Measurements from ENCODE around the gene OSCAR. TPM values are rescaled to one million over a fixed set of nuclear protein-coding genes. Genes with fewer than 3 reads are reported as not detected.

OSCAR gene
- total RNA-seq, 2 donors from 2014 or later, result 2.3 TPM; not detected in 1

GRCh38 chr19:54125713-54126112, 25.1 kb upstream of the OSCAR start:
- H3K9me3 ChIP-seq, result no peaks in the 10 kb centered on the region
- no peak for ATAC-seq
- DNase-seq, result no peak

GRCh38 chr19:54124393-54124792, 23.8 kb upstream of the OSCAR start:
- Histone ChIP-seq H3K9me3 (no peaks in the 10 kb centered on the region), H3K36me3 (replicated peaks in 1 of 2; ENCODE audit: insufficient read depth in 1 of 2, low read depth in 2 of 2) (peaks cover 6 to 55% of the 10 kb centered on the region in 2 donors), H3K27ac (no peak overlapping the region), H3K27me3 (no peaks in the 10 kb centered on the region), H3K4me3 (no peak overlapping the region), H3K4me1 (no peaks in the 10 kb centered on the region)
- intact Hi-C loops (cut with DNase I), result no loop called here
- WGBS, 2 donors, result 91 to 93% methylated on average over 11 to 14 of the region's 19 CpGs
- ATAC-seq (no peak), DNase-seq (no peak)
- TF ChIP-seq POLR2A (IDR thresholded peaks at IDR 0.05), result no peak
- TF ChIP-seq, protein P1, sequence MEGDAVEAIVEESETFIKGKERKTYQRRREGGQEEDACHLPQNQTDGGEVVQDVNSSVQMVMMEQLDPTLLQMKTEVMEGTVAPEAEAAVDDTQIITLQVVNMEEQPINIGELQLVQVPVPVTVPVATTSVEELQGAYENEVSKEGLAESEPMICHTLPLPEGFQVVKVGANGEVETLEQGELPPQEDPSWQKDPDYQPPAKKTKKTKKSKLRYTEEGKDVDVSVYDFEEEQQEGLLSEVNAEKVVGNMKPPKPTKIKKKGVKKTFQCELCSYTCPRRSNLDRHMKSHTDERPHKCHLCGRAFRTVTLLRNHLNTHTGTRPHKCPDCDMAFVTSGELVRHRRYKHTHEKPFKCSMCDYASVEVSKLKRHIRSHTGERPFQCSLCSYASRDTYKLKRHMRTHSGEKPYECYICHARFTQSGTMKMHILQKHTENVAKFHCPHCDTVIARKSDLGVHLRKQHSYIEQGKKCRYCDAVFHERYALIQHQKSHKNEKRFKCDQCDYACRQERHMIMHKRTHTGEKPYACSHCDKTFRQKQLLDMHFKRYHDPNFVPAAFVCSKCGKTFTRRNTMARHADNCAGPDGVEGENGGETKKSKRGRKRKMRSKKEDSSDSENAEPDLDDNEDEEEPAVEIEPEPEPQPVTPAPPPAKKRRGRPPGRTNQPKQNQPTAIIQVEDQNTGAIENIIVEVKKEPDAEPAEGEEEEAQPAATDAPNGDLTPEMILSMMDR (IDR thresholded peaks at IDR 0.05), result no peak

More at GRCh38 chr19:54125713-54126112, 25.1 kb upstream of the OSCAR start:
- Histone ChIP-seq H3K27me3 (no peaks in the 10 kb centered on the region), H3K36me3 (replicated peaks in 1 of 2; ENCODE audit: insufficient read depth in 1 of 2, low read depth in 2 of 2) (peaks cover 10 to 53% of the 10 kb centered on the region in 2 donors), H3K4me3 (no peak overlapping the region), H3K4me1 (no peaks in the 10 kb centered on the region), H3K27ac (no peak overlapping the region)
- intact Hi-C loops (cut with DNase I), result no loop called here
- no peak for TF ChIP-seq POLR2A (IDR thresholded peaks at IDR 0.05)
- TF ChIP-seq, protein P1 (IDR thresholded peaks at IDR 0.05), result no peak
- WGBS, 2 donors, result 80 to 82% methylated on average over 1 to 8 of the region's 9 CpGs

- H3K36me3 ChIP-seq (replicated peaks in 1 of 2; ENCODE audit: insufficient read depth in 1 of 2, low read depth in 2 of 2), result peaks cover 5 to 53% of the 10 kb centered on the region in 2 donors
- TF ChIP-seq POLR2A (IDR thresholded peaks at IDR 0.05), result no peak
- TF ChIP-seq, protein P1 (IDR thresholded peaks at IDR 0.05), result no peak
- 91 to 94% methylated on average over 4 to 17 of the region's 17 CpGs for WGBS, 2 donors
- no peak for ATAC-seq
- intact Hi-C loops (cut with DNase I), result no loop called here
- no peak overlapping the region for H3K27ac ChIP-seq
- no peaks in the 10 kb centered on the region for H3K4me1 ChIP-seq
- H3K4me3 ChIP-seq, result no peak overlapping the region
- no peak for DNase-seq
- H3K27me3 ChIP-seq, result no peaks in the 10 kb centered on the region
- H3K9me3 ChIP-seq, result no peaks in the 10 kb centered on the region
Observed at GRCh38 chr19:54123682-54124081, 23.1 kb upstream of the OSCAR start.

DNA sequence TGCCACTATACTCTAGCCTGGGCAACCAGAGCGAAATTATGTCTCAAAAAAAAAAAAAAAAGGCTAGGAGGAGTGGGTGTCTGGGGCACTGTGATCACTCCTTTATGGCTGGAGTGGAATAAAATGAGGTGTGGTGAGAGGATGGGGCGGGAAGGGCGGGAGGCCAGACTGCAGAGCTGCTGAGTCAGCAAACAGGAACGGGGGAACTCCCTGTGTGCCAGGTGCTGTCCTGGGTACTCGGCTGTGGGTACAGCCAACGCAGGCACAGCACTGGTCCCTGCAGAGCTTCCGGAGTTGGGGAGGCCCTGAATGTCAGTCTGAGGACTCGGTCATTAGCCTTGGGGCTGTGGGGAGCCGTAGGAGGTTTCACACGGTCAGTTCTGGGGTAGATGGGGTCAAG, 20.7 kb upstream of the OSCAR start:
- Histone ChIP-seq H3K36me3 (replicated peaks in 1 of 2; ENCODE audit: insufficient read depth in 1 of 2, low read depth in 2 of 2) (peaks cover 5 to 38% of the 10 kb centered on the region in 2 donors), H3K27ac (no peak overlapping the region), H3K4me3 (no peak overlapping the region), H3K27me3 (no peaks in the 10 kb centered on the region), H3K4me1 (peaks cover 11% of the 10 kb centered on the region), H3K9me3 (no peaks in the 10 kb centered on the region)
- WGBS, 2 donors, result 89 to 96% methylated on average over 10 of the region's 10 CpGs
- no peak for TF ChIP-seq POLR2A (IDR thresholded peaks at IDR 0.05)
- TF ChIP-seq, protein P1 (IDR thresholded peaks at IDR 0.05), result no peak
- intact Hi-C loops (cut with DNase I), result no loop called here
- ATAC-seq (no peak), DNase-seq (no peak)
